HL-60/S4 treated with phorbol 12-myristate 13-acetate at 8.2 ng/mL for 4 days and 3 days (cell line): ENCODE measurements around the gene TADA2B.
"Not testable (repeated sequence)": the region's sequence is repeated elsewhere in the genome, so short reads cannot be mapped to it uniquely, and the experiment has no call there.

Experiments
- in situ Hi-C: fragments of 300-500 bp; cut with MboI; formaldehyde crosslinking; loops from 2 replicates; pipeline ENCODE4 v1.15.0; 2022; ENCODE audit warnings: low sequenced_read_pairs

The TADA2B gene

DNA sequence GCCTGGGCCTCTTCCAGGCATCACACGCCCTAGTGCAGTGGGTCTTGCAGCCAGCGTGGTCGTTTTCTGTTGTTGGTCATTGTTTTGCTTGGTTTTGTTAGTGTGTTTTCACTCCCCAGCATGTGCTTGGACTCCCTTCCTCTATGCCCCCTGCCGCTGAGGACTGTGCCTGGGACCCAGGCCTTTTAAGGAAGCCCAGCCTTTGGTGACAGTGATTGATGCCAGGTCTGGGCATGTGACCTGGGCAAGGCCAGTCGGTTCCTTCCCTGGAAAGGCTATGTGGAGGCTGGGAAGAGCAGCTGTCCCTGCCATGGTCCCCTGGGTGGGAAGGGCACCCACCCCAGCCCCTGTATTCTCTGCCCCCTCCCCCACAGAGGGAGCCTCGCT is 33.5 kb downstream of the TADA2B start:
- in situ Hi-C loops = no loop called here

DNA sequence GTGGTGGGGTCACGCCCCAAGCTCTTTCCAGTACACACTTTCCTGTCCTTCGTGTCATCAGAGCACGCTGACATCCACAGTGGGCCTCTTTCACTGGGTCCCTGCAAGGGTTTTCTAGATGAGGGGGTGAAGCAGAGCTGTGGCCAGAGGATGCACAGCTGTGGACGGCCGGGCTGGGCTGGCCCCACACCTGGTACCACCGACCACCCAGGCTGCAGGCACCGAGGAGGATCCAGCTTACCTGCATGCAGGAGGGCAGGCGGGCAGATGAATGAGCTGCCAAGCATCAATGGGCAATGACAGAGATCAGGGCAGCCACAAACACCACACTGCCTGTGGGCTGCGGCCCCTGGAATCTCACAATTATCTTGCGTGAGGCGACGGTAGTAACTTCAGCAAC is 34.2 kb downstream of the TADA2B start:
- in situ Hi-C loops = no loop called here

DNA sequence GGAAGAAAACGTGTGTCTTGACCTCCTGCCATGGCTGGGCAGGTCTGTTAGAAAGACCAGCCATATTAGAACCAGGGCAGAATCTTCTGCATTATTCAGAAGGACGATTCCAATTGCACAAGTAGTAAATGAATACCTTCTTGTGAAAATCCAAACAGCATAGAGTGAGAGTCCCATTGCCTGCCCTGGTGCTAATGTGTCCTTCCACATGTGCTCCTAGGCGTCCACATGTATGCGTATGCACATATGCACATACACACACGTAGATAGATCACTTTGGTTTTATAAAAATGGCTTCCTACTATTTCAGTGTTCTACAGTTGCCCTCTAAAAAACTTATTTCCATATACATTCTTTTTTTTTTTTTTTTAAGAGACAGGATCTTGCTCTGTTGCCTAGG is 34.9 kb downstream of the TADA2B start:
- in situ Hi-C loops = no loop called here

DNA sequence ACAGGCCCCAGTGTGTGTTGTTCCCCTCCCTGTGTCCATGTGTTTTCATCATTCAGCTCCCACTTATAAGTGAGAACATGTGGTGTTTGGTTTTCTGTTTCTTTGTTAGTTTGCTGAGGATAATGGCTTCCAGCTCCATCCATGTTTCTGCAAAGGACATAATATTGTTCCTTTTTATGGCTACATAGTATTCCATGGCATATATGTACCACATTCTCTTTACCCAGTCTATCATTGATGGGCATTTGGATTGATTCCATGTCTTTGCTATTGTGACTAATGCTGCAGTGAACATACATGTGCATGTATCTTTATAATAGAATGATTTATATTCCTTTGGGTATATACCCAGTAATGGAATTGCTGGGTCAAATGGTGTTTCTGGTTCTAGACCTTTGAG is 36.3 kb downstream of the TADA2B start:
- in situ Hi-C loops = not testable (repeated sequence)

DNA sequence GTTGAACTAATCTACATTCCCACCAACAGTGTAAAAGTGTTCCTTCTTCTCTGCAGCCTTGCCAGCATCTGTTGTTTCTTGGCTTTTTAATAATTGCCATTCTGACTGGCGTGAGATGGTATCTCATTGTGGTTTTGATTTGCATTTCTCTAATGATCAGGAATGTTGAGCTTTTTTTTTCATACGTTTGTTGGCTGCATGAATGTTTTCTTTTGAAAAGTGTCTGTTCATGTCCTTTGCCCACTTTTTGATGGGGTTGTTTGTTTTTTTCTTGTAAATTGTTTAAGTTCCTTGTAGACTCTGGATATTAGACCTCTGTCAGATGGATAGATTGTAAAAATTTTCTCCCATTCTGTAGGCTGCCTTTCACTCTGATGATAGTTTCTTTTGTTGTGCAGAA is 36.7 kb downstream of the TADA2B start:
- in situ Hi-C loops = not testable (repeated sequence)

DNA sequence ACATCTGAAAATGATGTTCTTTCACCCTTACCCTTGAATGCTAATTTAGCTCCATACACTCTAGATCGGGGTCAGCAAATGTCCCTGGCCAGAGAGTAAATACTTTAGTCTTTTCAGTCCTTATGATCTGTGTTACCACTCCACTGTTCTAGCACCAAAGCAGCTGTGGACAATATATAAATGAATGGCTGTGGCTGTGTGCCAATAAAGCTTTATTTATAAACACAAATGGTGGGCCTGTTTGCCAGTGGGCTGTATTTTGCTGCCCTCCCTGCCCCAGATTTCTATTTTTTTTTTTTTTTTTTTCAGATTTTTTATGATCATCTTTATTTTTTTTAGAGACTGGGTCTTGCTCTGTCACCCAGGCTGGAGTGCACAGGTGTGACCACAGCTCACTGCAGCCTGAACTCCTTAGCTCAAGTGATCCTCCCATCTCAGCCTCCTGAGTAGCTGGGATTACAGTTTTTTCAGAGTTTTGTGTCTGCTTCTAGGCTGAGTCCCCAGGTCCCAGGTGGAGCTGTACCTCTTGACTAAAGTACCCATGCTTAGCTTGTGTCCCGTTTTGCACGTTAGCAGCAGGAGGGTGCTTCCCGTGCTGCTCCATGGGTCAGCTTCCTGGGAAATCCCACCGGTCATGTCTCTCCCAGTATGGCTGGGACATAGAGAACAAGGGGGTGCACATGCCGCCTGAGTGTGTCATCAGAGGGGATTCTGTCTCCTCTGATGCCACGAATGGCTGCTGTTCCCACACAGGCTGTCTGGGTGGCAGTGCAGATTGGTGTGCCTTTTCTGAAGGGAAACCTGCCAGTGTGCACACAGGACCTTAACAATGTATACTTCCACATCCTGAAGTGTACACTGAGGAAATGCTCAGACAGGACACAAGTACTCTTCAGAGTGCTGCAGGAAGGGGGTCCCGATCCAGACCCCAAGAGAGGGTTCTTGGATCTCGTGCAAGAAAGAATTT is 40.7 kb downstream of the TADA2B start:
- in situ Hi-C loops = no loop called here

DNA sequence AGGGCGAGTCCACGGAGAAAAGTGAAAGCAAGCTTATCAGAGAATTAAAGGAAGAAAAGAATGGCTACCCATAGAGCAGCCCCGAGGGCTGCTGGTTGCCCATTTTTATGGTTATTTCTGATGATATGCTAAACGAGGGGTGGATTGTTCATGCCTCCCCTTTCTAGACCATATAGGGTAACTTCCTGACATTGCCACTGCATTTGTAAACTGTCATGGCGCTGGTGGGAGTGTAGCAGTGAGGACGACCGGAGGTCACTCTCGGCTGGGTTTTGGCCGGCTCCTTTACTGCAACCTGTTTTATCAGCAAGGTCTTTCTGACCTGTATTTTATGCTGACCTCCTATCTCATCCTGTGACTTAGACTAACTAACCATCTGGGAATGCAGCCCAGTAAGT is 41.4 kb downstream of the TADA2B start:
- in situ Hi-C loops = not testable (repeated sequence)

DNA sequence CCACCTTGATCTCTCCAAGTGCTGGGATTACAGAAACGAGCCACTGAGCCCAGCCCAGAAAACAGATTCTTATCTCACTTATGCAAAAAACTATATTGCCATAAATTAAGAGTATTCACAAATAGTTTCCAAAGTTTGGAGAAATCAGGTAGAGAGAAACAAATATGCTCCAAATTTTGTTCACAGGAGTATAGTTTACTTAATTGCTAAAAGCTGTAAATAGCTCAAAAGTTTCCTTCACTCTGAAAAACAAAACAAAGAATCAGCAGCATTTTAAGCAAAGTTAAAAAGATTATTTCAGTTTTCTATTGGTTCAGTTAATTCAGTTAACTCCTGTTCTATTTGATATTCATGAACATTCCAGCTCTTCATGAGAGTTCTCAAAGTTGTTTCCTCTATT is 43.2 kb downstream of the TADA2B start:
- in situ Hi-C loops = no loop called here

DNA sequence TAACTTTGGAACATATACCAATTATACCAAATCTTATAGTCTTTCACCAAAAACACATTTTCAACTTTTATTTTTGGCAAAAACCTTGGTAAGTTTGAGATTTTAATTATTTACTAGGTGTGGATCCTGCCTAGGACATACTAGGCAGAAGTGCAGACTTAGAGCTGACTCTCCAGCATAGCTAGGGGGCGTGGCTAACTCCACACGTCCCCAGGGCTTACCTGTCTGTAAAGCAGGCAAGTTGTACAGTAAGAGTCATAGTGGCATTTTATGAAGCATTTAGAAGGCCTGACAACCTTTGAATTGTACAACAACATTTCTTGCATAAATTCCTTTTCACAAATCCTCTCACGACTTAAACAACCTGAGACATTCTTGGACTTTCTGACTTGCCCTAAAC is 43.9 kb downstream of the TADA2B start:
- in situ Hi-C loops = no loop called here

DNA sequence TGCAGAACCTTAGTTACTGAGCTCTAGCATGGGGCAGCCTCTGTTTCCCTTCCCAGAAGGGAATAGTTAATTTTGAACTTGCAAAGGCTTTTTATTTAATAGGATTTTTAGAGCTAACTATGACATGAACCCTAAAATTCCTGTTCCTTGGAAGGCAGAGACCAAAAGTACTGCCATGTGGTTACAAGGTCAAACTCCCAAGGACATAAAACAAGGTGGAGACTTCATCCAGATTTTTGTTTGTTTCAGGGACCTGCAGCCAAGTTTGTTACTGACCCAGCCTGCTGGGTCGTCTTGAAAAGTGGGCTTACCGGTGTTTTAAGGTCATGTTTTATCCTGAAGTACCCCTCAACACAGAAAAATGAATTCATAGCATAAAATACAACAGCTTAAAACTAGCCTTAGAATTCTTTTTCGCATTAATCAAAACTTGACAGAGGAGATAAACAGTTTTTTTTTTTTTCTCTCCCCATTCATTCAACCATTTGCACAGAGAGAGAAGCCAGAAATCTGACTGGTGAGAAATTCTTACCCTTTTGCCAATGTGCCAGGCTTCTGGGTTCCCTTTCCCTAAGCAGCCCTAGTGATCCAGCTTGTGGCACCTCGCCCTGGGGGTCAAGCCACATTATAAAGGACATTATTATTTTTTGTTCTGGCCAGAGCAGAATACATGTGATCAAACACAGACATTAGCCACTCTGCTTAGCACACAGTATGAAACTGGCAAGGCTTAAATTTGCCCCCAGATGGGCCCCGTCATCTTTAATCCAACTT is 46.2 kb downstream of the TADA2B start:
- in situ Hi-C loops = no loop called here

DNA sequence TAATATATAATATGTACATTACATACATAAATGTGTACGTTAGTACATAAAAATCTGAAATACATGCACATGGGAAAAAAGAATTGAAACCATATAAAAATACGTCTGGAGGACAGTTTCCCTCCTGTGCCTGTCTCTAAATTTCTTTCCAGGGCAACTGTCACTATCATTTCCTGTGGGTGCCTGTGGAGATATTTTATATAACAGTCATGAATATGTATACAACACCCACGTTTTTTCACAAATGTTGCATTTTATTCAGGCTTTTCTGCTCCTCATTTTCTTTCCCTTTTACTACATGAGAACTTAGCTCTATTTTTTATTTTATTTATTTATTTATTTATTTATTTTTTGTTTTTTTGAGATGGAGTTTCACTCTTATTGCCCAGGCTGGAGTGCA is 48.9 kb downstream of the TADA2B start:
- in situ Hi-C loops = no loop called here

DNA sequence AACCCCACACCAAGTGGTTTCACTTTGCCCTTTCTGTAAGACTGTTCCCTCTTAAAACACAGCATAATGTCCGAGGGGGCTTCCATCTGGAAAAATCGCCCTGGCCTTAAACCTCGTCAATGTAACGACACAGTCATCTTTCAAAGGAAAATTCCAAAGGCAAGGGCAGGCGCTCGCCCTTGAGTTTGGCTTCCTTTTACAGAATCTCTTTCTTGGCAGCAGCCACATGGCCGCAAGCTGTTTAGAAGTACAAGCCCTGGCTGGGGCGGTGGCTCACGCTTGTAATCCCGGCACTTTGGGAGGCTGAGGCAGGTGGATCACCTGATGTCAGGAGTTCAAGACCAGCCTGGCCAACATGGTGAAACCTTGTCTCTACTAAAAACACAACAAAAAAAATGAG is 51.7 kb downstream of the TADA2B start:
- in situ Hi-C loops = no loop called here

DNA sequence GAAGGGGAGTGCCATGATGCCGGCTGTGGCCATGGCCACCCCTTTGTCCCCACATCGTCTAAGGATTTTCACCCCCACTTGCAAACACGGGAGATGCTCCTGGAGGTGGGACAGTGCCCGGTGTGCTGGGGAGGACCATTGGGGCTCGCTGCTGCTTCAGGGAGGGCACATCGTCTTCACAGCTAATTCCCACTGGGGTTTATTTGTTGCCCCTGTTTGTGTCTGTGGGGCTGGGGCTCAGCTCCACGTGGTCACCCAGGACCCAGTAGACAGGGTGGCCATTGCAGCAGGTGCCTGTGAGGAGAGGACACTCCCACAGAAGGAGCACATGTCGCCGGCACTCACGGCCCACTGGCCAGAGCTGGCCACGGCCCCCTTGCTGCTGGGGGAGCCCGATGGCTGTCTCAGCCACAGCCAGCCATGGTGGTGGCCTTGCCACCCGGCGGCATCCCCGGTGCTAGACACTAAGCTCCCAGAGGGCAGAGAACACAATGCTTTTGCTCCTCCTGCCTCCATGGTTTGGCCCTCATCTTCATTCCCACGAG is 52.5 kb downstream of the TADA2B start:
- in situ Hi-C loops = no loop called here

DNA sequence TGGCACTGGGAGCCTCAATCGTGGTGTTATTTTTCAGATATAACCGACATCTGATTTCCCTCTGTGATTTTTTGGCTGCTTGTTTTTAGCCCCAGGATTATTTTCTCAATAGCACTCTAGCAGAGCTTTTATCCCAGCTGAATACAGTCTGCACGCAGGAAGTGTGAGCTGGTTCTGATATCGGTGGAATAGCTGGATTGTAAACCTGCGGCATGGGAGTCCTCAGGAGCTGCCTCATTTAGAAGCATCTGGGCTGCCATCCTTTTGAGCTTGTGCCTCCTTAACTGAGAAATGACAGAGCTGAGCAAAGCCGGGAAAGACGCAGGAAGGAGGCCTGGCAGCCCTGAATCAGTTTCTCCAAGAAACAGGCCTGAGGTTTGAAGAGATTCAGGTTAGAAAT is 53.1 kb downstream of the TADA2B start:
- in situ Hi-C loops = no loop called here

DNA sequence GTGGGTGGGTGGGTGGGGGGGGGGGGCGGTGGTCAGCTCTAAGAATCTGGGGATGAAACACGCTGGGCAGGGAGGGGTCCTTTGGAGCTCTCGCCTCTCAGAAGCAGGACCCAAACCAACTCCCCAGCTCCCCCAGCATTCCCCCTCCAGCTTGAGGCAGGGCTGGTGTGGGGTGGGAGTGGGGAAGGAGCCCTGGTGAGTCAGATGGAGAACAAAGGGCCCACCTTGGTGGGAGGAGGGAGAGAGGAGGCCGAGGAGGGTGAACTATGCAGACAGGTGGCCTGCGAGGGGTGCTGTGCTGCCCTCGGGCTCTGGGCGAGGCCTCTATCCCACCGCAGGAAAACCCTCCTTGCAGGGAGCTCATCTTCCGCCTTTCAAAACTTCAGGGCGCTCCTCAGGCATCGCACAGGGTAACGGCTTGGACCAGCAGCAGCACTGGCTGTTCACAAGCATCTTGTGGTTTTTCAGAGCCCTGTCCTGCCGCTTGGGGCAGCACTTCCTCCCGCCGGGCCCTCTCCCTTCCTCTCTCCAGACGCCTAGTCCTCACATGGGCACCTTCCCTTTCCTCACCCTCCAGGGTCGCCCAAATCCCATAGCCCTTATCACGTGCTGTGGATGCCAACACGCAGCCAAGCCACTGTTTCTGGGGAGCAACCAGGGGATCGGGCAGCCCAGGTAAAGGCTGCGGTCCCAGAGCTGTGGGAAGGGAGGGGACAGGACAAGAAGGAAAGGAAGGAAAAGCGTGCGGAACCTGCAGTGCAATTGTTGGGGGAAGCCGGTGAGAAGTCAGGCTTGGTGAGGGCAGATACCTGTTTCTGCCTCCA is 58.7 kb downstream of the TADA2B start:
- in situ Hi-C loops = no loop called here

DNA sequence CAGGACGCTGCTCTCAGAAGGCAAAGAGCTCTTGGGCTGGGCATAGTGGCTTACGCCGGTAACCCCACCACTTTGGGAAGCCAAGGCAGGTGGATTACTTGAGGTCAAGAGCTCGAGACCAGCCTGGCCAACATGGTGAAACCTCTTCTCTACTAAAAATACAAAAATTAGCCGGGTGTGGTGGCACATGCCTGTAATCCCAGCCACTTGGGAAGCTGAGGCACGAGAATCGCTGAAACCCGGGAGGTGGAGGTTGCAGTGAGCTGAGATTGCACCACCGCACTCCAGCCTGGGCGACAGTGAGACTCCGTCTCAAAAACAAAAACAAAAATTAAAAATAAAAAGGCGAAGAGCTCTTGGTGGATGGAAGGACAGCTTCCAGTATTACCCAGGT is 59.3 kb downstream of the TADA2B start:
- in situ Hi-C loops = not testable (repeated sequence)

DNA sequence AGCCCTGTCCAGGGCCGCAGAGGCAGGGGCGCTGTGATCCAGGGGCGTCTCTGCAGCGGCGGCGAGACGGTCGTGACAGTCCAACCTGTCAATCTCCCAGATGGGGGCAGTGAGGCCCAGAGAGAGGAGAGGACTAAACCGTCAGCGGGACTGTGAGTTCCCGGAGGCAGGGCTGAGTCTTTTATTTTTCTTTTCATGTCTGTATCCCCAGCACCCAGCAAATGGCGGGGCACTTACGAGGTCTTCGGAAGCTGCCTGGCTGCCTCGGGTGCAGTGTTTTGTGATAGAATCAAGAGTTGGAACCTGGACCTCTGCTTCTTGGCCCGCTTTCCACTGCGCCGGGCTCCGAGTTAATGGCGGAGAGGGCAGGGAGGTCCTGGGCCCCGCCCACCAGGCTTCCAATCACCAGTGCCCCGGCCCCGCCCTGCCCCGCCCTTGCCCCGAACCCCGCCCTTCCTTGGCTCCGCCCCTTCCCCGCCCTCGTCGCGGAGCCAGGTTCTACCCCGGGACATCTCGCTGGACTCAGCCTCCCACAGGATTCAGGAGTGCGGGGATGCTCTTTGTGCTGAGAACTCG is 59.9 kb downstream of the TADA2B start:
- in situ Hi-C loops = no loop called here

DNA sequence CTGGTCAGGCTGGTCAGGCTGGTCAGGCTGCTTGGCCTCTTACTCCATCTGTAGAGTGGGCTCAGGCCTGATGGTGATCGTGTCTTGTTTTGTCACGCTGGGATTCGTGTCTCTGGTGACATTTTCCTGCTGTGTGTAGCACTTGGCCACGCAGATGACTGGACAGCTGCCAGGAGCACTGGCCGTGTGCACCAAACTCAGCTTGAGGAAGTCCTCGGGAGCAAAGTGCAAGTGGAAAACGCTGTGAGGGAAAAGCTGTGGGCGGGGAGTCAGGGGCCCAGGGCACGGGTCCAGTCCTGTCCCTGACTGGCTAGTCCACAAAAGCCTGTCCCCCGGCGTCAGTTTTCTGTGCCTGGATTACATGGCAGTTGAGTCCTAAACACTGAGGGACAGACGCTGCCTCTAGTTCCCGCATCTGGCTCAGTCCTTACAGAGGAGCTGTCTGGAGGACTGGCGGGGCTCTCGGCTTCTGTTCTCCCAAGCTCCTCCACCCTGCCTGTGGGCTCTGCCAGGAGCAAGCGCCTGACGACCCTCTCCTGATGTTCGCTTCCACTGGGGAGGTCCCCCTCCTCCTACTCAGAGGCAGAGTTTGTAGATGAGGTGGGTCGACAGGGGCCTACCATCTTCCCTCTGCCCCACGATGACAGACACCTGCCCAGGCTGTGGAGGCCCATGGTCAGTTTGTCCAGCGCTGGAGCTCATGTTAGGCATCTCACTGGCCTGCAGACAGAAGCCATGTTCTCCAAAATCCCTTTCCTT is 60.6 kb downstream of the TADA2B start:
- in situ Hi-C loops = no loop called here

DNA sequence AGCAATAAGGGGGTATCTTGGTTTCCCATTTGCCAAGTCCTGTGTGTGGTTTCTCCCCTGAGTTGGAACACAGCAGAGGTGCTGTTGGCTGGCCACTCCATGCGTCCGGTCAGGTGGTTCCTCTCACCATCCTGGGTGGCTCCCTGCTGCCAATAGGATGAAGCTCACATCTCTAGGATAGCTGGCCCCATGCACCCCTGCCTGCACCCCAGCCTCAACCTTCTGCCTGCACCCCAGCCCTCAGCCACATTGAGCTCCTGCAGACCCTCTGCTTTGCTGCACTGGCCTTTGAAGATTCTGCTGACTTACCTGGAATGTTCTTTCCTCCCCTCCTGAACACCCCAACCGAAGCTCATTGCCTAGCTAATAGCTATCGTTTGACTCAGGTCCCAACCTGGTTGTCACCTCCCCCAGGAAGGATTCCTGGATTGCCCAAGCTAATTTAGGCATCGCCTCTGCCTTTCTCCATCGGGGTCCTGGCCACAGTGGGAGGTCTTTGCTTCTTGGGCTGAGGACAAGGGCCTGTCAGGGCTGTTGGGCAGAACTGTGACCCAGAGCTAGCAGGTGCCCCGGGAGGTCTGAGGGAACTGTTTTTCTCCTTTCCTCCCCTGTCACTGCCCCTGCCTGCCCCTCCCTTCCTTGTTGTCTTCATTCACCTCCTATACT is 61.3 kb downstream of the TADA2B start:
- in situ Hi-C loops = no loop called here
